ENCODE results near the gene MYL6.

The MYL6 gene

GRCh38 chr12:56119361-56119796 is 38.8 kb upstream of the MYL6 start:
- DNase-seq (ENCODE audit: low spot score) (no peak), ATAC-seq (ENCODE audit: low read depth) (peak; percentile 21)
- peaks cover 18% of the 10 kb centered on the region for H3K36me3 ChIP-seq (ENCODE audit: low read depth)
- no peaks in the 10 kb centered on the region for H3K9me3 ChIP-seq (ENCODE audit: severe bottlenecking)
- peak; percentile 96 for TF ChIP-seq CTCF (IDR thresholded peaks at IDR 0.05; ENCODE audit: poor library complexity, severe bottlenecking)
- peak overlapping the region; percentile 89 for H3K27ac ChIP-seq (ENCODE audit: poor library complexity, severe bottlenecking)
- H3K4me3 ChIP-seq (ENCODE audit: severe bottlenecking) = peak overlapping the region; percentile 62
- H3K27me3 ChIP-seq (ENCODE audit: insufficient read depth, poor library complexity, severe bottlenecking) = no peaks in the 10 kb centered on the region
- peaks cover 22% of the 10 kb centered on the region for H3K4me1 ChIP-seq (ENCODE audit: insufficient read depth, poor library complexity, severe bottlenecking)

DNA sequence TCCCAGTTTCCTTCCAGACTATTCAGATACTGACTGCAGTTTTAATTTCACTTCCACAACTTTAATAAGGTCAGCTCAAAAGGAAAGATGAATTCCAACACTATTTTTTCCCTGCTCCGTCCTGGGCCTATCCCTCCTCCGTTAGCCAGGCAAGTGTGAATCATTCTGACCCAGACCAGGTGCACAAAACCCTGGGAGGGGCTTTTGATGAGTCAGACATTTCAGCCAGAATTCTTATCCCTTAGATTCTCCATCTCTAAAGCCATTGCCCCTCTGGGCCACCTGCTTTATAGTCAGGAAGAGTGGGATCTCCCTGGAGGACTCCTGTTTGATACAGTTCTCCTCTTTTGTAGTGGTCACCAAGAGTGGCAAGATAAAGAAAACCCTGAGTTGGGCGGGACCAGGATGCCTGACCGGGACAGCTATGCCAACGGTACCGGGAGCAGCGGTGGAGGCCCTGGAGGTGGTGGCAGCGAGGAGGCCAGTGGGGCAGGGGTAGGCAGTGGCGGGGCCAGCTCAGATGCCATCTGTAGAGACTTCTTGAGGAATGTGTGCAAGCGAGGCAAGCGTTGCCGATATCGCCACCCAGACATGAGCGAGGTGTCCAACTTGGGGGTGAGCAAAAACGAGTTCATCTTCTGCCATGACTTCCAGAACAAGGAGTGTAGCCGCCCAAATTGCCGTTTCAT is 37.9 kb upstream of the MYL6 start:
- TF ChIP-seq CTCF (IDR thresholded peaks at IDR 0.05; ENCODE audit: poor library complexity, severe bottlenecking) = no peak
- Histone ChIP-seq H3K9me3 (ENCODE audit: severe bottlenecking) (no peaks in the 10 kb centered on the region), H3K27ac (ENCODE audit: poor library complexity, severe bottlenecking) (peak overlapping the region; percentile 89), H3K36me3 (ENCODE audit: low read depth) (peaks cover 18% of the 10 kb centered on the region), H3K4me3 (ENCODE audit: severe bottlenecking) (no peak overlapping the region), H3K27me3 (ENCODE audit: insufficient read depth, poor library complexity, severe bottlenecking) (no peaks in the 10 kb centered on the region), H3K4me1 (ENCODE audit: insufficient read depth, poor library complexity, severe bottlenecking) (peaks cover 19% of the 10 kb centered on the region)
- DNase-seq (ENCODE audit: low spot score) = no peak
- peak; percentile 7; the same call in 1 of the 3 replicates for ATAC-seq (ENCODE audit: low read depth)

GRCh38 chr12:56121204-56121870 is 36.8 kb upstream of the MYL6 start:
- TF ChIP-seq CTCF (IDR thresholded peaks at IDR 0.05; ENCODE audit: poor library complexity, severe bottlenecking) = no peak
- no peak overlapping the region for H3K4me3 ChIP-seq (ENCODE audit: severe bottlenecking)
- ATAC-seq (ENCODE audit: low read depth) (no peak), DNase-seq (ENCODE audit: low spot score) (no peak)
- H3K27ac ChIP-seq (ENCODE audit: poor library complexity, severe bottlenecking) = no peak overlapping the region
- H3K36me3 ChIP-seq (ENCODE audit: low read depth) = peaks cover 18% of the 10 kb centered on the region
- no peaks in the 10 kb centered on the region for H3K9me3 ChIP-seq (ENCODE audit: severe bottlenecking)
- no peaks in the 10 kb centered on the region for H3K27me3 ChIP-seq (ENCODE audit: insufficient read depth, poor library complexity, severe bottlenecking)
- peaks cover 24% of the 10 kb centered on the region for H3K4me1 ChIP-seq (ENCODE audit: insufficient read depth, poor library complexity, severe bottlenecking)

DNA sequence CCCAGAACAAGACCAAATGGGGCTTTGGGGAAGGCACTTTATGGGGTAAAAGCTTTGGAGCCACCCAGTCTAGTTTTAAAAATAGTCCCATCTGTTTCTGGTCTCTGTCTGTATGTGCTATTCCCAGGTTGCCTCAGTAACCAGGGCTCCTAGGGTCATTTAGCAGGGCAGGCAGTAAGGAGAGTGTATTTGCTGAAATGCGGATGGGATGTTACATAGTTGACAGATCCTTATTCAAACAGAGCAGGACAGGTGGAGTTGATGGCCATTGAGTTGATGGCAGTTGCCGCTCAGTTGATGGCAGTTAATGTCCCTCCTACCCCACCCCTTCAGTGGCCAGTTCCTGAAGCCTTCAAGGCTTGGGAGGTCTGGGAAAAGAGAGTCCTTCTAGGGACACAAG is 35.5 kb upstream of the MYL6 start:
- peaks cover 36% of the 10 kb centered on the region for H3K4me1 ChIP-seq (ENCODE audit: insufficient read depth, poor library complexity, severe bottlenecking)
- peaks cover 8% of the 10 kb centered on the region for H3K36me3 ChIP-seq (ENCODE audit: low read depth)
- no peak for DNase-seq (ENCODE audit: low spot score)
- no peak for ATAC-seq (ENCODE audit: low read depth)
- H3K4me3 ChIP-seq (ENCODE audit: severe bottlenecking) = no peak overlapping the region
- H3K27ac ChIP-seq (ENCODE audit: poor library complexity, severe bottlenecking) = no peak overlapping the region
- no peaks in the 10 kb centered on the region for H3K9me3 ChIP-seq (ENCODE audit: severe bottlenecking)
- no peak for TF ChIP-seq CTCF (IDR thresholded peaks at IDR 0.05; ENCODE audit: poor library complexity, severe bottlenecking)
- no peaks in the 10 kb centered on the region for H3K27me3 ChIP-seq (ENCODE audit: insufficient read depth, poor library complexity, severe bottlenecking)

DNA sequence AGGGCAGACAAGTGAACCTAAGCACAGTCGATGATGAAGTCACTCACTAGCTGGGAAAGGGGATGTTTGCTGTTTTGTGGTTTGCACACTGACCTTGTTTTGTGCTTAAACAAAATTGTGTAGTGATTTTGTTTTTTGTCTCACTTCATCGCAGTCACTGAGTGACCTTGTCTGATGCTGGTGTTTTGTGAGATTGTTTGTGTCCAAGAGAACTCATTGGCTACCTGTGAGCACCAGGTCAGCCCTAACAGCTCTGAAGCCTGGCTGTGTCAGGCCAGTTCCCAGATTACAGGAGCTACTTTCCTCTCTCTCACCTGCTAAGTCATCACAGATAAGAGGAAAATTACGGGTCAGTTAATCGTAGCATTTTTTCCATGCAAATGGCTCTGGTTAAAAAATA is 34.0 kb upstream of the MYL6 start:
- Histone ChIP-seq H3K9me3 (ENCODE audit: severe bottlenecking) (no peaks in the 10 kb centered on the region), H3K36me3 (ENCODE audit: low read depth) (0 out of 2 replicates have a peak, but pooled peaks cover 5% of the 10 kb centered on the region), H3K27me3 (ENCODE audit: insufficient read depth, poor library complexity, severe bottlenecking) (no peaks in the 10 kb centered on the region), H3K4me3 (ENCODE audit: severe bottlenecking) (no peak overlapping the region), H3K4me1 (ENCODE audit: insufficient read depth, poor library complexity, severe bottlenecking) (peaks cover 31% of the 10 kb centered on the region), H3K27ac (ENCODE audit: poor library complexity, severe bottlenecking) (no peak overlapping the region)
- no peak for DNase-seq (ENCODE audit: low spot score)
- ATAC-seq (ENCODE audit: low read depth) = no peak
- TF ChIP-seq CTCF (IDR thresholded peaks at IDR 0.05; ENCODE audit: poor library complexity, severe bottlenecking) = no peak

Data from RWPE2 (cell line).